Heart left ventricle (tissue), 13 donors: ENCODE results near the gene TMEM196.

Source experiments
- POLR2A ChIP-seq, 2 donors: fragments of 450-650 bp; IDR thresholded peaks; one replicate each; pipeline ENCODE4 v1.6.1; 2017; ENCODE audit warnings: antibody characterized with exemption in 2 of 2, mild to moderate bottlenecking in 2 of 2, moderate library complexity in 2 of 2
- TF ChIP-seq, protein P1 (sequence below), 12 donors: fragments of 200-600 bp; sonication (generic) in 4 of 12; IDR thresholded peaks; one replicate each; pipeline versions ENCODE4 v1.5.0 to v1.8.0; 2018 to 2022; ENCODE audit warnings: antibody characterized with exemption in 12 of 12, mild to moderate bottlenecking in 5 of 12
- donor health status: ischemic (EF 13 %, LVEDD 7.1; RV severe dilation, severe dysfunction).
- donor health status: DM: no; HTN: yes; CAD: no.
- donor health status: DM: no; HTN: no; CAD: no.
- donor health status: ischemic (EF 25% LVEDD 6.9; RV normal size, moderate dysfunction).
- donor health status: ischemic (EF 25% LVEDD 5.7; RV mildly dilated, moderate dysfunction).
- donor health status: ischemic (EF 35%, LVEDD 5.7; RV mildly dilated, moderate dysfunction).
- donor health status: nonischemic (EF 11% LVEDD 7.7; RV severe dilation, severe dysfunction).
- donor health status: DM: yes; HTN: yes; CAD: no.
- donor health status: PGD.
- donor health status: ischemic (EF 29% LVEDD 5.4; RV normal size, mild dysfunction).
- donor health status: nonischemic (EF 23%, LVEDD 6.1; RV moderate dilation, normal function).

- no peak for TF ChIP-seq POLR2A (IDR thresholded peaks at IDR 0.05)
- TF ChIP-seq, protein P1, sequence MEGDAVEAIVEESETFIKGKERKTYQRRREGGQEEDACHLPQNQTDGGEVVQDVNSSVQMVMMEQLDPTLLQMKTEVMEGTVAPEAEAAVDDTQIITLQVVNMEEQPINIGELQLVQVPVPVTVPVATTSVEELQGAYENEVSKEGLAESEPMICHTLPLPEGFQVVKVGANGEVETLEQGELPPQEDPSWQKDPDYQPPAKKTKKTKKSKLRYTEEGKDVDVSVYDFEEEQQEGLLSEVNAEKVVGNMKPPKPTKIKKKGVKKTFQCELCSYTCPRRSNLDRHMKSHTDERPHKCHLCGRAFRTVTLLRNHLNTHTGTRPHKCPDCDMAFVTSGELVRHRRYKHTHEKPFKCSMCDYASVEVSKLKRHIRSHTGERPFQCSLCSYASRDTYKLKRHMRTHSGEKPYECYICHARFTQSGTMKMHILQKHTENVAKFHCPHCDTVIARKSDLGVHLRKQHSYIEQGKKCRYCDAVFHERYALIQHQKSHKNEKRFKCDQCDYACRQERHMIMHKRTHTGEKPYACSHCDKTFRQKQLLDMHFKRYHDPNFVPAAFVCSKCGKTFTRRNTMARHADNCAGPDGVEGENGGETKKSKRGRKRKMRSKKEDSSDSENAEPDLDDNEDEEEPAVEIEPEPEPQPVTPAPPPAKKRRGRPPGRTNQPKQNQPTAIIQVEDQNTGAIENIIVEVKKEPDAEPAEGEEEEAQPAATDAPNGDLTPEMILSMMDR (IDR thresholded peaks at IDR 0.05), result no peak
Measured at GRCh38 chr7:19670806-19671205, 102.6 kb downstream of the TMEM196 start.
